K562 (cell line): ENCODE results near the gene SLFN14. TPM values are rescaled to one million over a fixed set of nuclear protein-coding genes. Genes with fewer than 3 reads are reported as not detected.

Source experiments
- ARHGAP35 ChIP-seq: fragments of 450-650 bp; IDR thresholded peaks from 2 replicates; pipeline ENCODE4 v1.6.1; 2018; ENCODE audit not compliant: partially characterized antibody
- BRD9 ChIP-seq: fragments of 450-650 bp; IDR thresholded peaks from 2 replicates; pipeline ENCODE4 v1.6.1; 2018; ENCODE audit warnings: low read depth; ENCODE audit not compliant: partially characterized antibody
- CLOCK ChIP-seq: fragments of 250-450 bp; sonication (Bioruptor Pico); IDR thresholded peaks from 2 replicates; pipeline ENCODE4 v1.4.0; 2020; ENCODE audit warnings: mild to moderate bottlenecking, moderate library complexity, borderline replicate concordance
- ERF ChIP-seq: fragments of 450-650 bp; formaldehyde crosslinking; IDR thresholded peaks from 2 replicates; pipeline ENCODE4 v1.4.0; 2020; ENCODE audit warnings: mild to moderate bottlenecking, mixed read lengths
- ETS2 ChIP-seq: IDR thresholded peaks from 2 replicates; pipeline ENCODE4 v1.6.1; 2016; ENCODE audit warnings: borderline replicate concordance, missing genetic modification characterization, mild to moderate bottlenecking, moderate library complexity, missing compliant biosample characterization; ENCODE audit not compliant: poor library complexity, severe bottlenecking
- HDGF ChIP-seq: fragments of 450-650 bp; IDR thresholded peaks from 2 replicates; pipeline ENCODE4 v1.6.1; 2016
- HNRNPLL ChIP-seq: fragments of 200-400 bp; formaldehyde crosslinking; IDR thresholded peaks from 2 replicates; pipeline ENCODE4 v1.6.1; 2017; ENCODE audit warnings: low read length, low read depth, mild to moderate bottlenecking; ENCODE audit not compliant: poor library complexity, severe bottlenecking
- HSF4 ChIP-seq: fragments of 250-450 bp; sonication (Bioruptor Pico); IDR thresholded peaks from 2 replicates; pipeline ENCODE4 v2.1.2; 2022; ENCODE audit warnings: mild to moderate bottlenecking, moderate library complexity, borderline replicate concordance
- KDM1A ChIP-seq, 2 experiments: fragments of 450-650 bp; IDR thresholded peaks; 2 replicates each; pipeline ENCODE4 v1.6.1; 2016; ENCODE audit warnings: mild to moderate bottlenecking in 2 of 2
- MLLT1 ChIP-seq, 2 experiments: fragments of 450-650 bp; IDR thresholded peaks; 2 replicates each; pipeline ENCODE4 v1.6.1; 2016
- MXD1 ChIP-seq: fragments of 250-450 bp; sonication (Bioruptor Pico); IDR thresholded peaks from 2 replicates; pipeline ENCODE4 v1.8.0; 2021; ENCODE audit warnings: borderline replicate concordance, mild to moderate bottlenecking, moderate library complexity; ENCODE audit not compliant: poor library complexity, severe bottlenecking
- NFYB ChIP-seq: IDR thresholded peaks from 2 replicates; pipeline ENCODE4 v1.6.1; 2011; ENCODE audit warnings: mild to moderate bottlenecking, moderate library complexity; ENCODE audit not compliant: insufficient read length; ENCODE audit errors: extremely low read depth
- NR2C1 ChIP-seq, 2 experiments: fragments of 450-650 bp; IDR thresholded peaks; 2 replicates each; pipeline ENCODE4 v1.6.1; 2017; ENCODE audit warnings: mild to moderate bottlenecking in 2 of 2, antibody characterized with exemption in 1 of 2, inconsistent platforms in 1 of 2, missing compliant biosample characterization in 1 of 2, missing genetic modification characterization in 1 of 2
- NR2C2 ChIP-seq, 2 experiments: fragments of 200-800 bp in 1 of 2; sonication (Bioruptor generic) in 1 of 2; sonication (generic) in 1 of 2; formaldehyde crosslinking in 1 of 2; IDR thresholded peaks; 2 replicates each; pipeline versions ENCODE4 v1.6.1 to v1.8.0; 2016 to 2022; ENCODE audit warnings: mild to moderate bottlenecking in 1 of 2, missing compliant biosample characterization in 1 of 2, missing genetic modification characterization in 1 of 2, missing genetic modification reagents in 1 of 2
- ZBTB26 ChIP-seq: fragments of 450-650 bp; formaldehyde crosslinking; IDR thresholded peaks from 2 replicates; pipeline ENCODE4 v1.4.0; 2022; ENCODE audit warnings: missing genetic modification characterization
- ZNF311 ChIP-seq: fragments of 250-450 bp; sonication (Bioruptor Pico); IDR thresholded peaks from 2 replicates; pipeline ENCODE4 v1.4.0; 2020; ENCODE audit warnings: mild to moderate bottlenecking, moderate library complexity
- polyA plus RNA-seq, 8 experiments: library from polyadenylated mRNA; depleted of rRNA in 4 of 8; stranded (reverse) in 5 of 8; unstranded in 3 of 8; fragments of >200 nt; fragmentation: Nextera tagmentation in 2 of 8; fragmentation: Illumina TruSeq in 1 of 8; extraction: Ambion mirVana in 2 of 8; extraction: Trizol in 1 of 8; gene quantifications; 2 replicates each; pipeline versions ENCODE4 v1.2.1 to v1.2.3, GENCODE V29; 2011 to 2014; ENCODE audit warnings: inconsistent platforms in 1 of 8, missing spikeins in 1 of 8
- total RNA-seq, 7 experiments: library from RNA; depleted of rRNA in 6 of 7; stranded (reverse); fragments of >200 nt in 6 of 7; fragmentation: Illumina TruSeq in 2 of 7; extraction: Trizol in 2 of 7; gene quantifications; 2 replicates each; pipeline versions ENCODE4 v1.2.1 to v1.2.3, GENCODE V29; 2011 to 2021; ENCODE audit warnings: low replicate concordance in 1 of 7
- TF ChIP-seq, protein P1 (sequence below): sonication (generic); formaldehyde crosslinking; IDR thresholded peaks from 2 replicates; pipeline ENCODE4 v1.8.0; 2022; ENCODE audit warnings: missing genetic modification reagents, mild to moderate bottlenecking, borderline replicate concordance
- TF ChIP-seq, protein P2 (sequence below): IDR thresholded peaks from 2 replicates; pipeline ENCODE4 v1.6.1; 2012; ENCODE audit warnings: low read depth, low read length, improper control_type of control experiment, borderline replicate concordance

Gene SLFN14
- total and polyA plus RNA-seq, 9 of the 15 experiments (the other 6 are each of a cell fraction or from before 2014, with no cell fraction given) = 1.3 to 4.3 (median 3.1) TPM

DNA sequence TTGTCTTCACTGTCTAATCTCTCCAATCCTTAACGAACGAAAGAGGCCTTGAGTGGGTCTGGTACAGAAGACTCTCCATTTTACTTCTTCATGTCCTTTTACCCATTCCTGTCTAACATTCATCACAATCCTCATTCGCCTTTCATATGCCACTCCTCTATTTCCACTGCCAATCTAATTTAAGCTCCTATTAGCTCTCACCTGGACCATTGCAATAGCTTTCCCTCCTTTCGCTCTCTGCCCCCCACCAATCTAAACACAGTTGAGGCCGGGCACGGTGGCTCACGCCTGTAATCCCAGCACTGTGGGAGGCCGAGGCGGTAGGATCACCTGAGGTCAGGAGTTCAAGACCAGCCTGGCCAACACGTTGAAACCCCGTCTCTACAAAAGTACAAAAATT lies 6.3 kb upstream of the SLFN14 start (continued):
- TF ChIP-seq NR2C1 (IDR thresholded peaks at IDR 0.05) = no peak
- peak; percentile 21; the same call in 1 of the 2 replicates for TF ChIP-seq NR2C1 (tag; IDR thresholded peaks at IDR 0.05)
- no peak for TF ChIP-seq KDM1A (IDR thresholded peaks at IDR 0.05)
- peak; percentile 16 for TF ChIP-seq BRD9
- no peak for TF ChIP-seq NFYB
- TF ChIP-seq NR2C2 (CRISPR knock-in tag; IDR thresholded peaks at IDR 0.05) = no peak
- no peak for TF ChIP-seq NR2C2 (tag; IDR thresholded peaks at IDR 0.05)
- TF ChIP-seq, protein P1, sequence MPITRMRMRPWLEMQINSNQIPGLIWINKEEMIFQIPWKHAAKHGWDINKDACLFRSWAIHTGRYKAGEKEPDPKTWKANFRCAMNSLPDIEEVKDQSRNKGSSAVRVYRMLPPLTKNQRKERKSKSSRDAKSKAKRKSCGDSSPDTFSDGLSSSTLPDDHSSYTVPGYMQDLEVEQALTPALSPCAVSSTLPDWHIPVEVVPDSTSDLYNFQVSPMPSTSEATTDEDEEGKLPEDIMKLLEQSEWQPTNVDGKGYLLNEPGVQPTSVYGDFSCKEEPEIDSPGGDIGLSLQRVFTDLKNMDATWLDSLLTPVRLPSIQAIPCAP (CRISPR knock-in tag) = no peak
- 0 out of 2 replicates have a peak, but pooled peaks have one; percentile 62 for TF ChIP-seq HDGF
- TF ChIP-seq ZNF311 (CRISPR knock-in tag) = no peak
- no peak for TF ChIP-seq CLOCK (CRISPR knock-in tag)
- no peak for TF ChIP-seq MXD1 (CRISPR knock-in tag)
- no peak for TF ChIP-seq ETS2 (tag)
- TF ChIP-seq ARHGAP35 = peak; percentile 6
- TF ChIP-seq ERF (CRISPR knock-in tag) = no peak
- peak in 1 of 2 experiments; percentile 19; a peak in 1 of 4 replicates for TF ChIP-seq MLLT1 (IDR thresholded peaks at IDR 0.05)
- TF ChIP-seq HSF4 = no peak
- TF ChIP-seq, protein P2, sequence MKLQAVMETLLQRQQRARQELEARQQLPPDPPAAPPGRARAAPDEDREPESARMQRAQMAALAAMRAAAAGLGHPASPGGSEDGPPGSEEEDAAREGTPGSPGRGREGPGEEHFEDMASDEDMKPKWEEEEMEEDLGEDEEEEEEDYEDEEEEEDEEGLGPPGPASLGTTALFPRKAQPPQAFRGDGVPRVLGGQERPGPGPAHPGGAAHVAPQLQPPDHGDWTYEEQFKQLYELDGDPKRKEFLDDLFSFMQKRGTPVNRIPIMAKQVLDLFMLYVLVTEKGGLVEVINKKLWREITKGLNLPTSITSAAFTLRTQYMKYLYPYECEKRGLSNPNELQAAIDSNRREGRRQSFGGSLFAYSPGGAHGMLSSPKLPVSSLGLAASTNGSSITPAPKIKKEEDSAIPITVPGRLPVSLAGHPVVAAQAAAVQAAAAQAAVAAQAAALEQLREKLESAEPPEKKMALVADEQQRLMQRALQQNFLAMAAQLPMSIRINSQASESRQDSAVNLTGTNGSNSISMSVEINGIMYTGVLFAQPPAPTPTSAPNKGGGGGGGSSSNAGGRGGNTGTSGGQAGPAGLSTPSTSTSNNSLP = no peak
- TF ChIP-seq HNRNPLL = no peak
- 0 out of 2 replicates have a peak, but pooled peaks have one; percentile 21 for TF ChIP-seq ZBTB26 (CRISPR knock-in tag)
